HAP-1 (cell line): ENCODE measurements around the gene ZNRF3.

Source experiments
- DNase-seq, 2 experiments: peaks; one replicate each; pipeline ENCODE4 v3.0.0-alpha.2; 2016 to 2020; ENCODE audit warnings: low spot score in 2 of 2
- H3K27me3 ChIP-seq: fragments of 250-450 bp; sonication (Bioruptor Pico); 2 replicates; pipeline ENCODE4 v1.5.1; 2020; ENCODE audit warnings: low read depth, mild to moderate bottlenecking, moderate library complexity
- H3K36me3 ChIP-seq: fragments of 250-450 bp; sonication (Bioruptor Pico); replicated peaks from 2 replicates; pipeline ENCODE4 v1.5.1; 2020; ENCODE audit warnings: mild to moderate bottlenecking
- H3K4me1 ChIP-seq: fragments of 250-450 bp; sonication (Bioruptor Pico); 2 replicates; pipeline ENCODE4 v1.5.1; 2020; ENCODE audit warnings: mild to moderate bottlenecking
- H3K4me3 ChIP-seq: fragments of 250-450 bp; sonication (Bioruptor Pico); 2 replicates; pipeline ENCODE4 v1.5.1; 2020; ENCODE audit warnings: mild to moderate bottlenecking, moderate library complexity
- H3K9me3 ChIP-seq: fragments of 250-450 bp; sonication (Bioruptor Pico); 2 replicates; pipeline ENCODE4 v1.5.1; 2020; ENCODE audit warnings: mild to moderate bottlenecking, moderate library complexity
- in situ Hi-C: fragments of 300-500 bp; cut with MboI; formaldehyde crosslinking; loops from 3 replicates; pipeline ENCODE4 v1.14.3; 2020; ENCODE audit warnings: low sequenced_read_pairs, inconsistent platforms, mixed read lengths

Gene ZNRF3

DNA sequence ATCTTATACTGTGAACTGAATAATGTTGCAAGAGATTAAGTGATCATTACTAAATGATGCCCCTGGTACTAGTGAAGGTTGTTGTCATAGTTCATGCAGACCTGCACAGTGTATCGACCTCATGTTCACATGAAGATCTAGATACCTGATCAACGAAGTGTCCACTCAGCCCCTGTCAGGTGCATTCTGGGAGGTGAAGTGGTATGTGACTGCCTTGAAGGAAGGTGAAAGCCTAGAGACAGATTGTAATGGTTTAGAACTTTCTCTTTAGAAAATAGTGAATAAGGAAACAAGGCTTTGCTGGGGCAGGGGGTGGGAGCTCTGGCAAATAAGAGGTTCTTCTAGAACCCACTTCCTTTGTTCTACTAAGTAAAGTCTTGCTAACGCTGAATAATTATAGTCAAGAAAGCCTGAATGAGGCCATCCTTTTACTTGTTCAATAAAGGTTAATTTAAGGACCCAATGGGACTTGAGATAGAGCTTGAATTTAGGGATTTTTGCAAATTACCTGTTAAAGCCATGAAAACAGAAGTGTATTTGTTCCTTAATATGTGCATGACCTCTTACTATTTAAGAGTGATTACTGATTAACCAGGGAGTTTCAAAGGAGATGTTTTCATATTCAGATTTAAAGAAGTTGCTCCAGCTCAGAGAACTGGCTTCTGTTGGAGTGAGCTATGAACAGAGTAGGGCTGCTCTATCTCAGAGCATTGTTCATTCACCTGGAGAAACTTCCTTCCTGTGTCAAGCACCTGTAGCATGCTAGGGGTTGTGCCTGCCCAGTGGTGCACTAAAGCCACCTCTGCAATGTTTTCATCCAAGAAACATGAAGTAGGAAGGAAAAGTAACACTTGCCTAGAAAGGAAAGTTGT, 132.9 kb downstream of the ZNRF3 start:
- DNase-seq = no peak
- H3K9me3 ChIP-seq = no peaks in the 10 kb centered on the region
- in situ Hi-C loops = no loop called here
- peaks cover 4% of the 10 kb centered on the region; the same call in 1 of the 2 replicates for H3K36me3 ChIP-seq
- H3K27me3 ChIP-seq = no peaks in the 10 kb centered on the region
- peaks cover 8% of the 10 kb centered on the region for H3K4me1 ChIP-seq
- H3K4me3 ChIP-seq = no peak overlapping the region

DNA sequence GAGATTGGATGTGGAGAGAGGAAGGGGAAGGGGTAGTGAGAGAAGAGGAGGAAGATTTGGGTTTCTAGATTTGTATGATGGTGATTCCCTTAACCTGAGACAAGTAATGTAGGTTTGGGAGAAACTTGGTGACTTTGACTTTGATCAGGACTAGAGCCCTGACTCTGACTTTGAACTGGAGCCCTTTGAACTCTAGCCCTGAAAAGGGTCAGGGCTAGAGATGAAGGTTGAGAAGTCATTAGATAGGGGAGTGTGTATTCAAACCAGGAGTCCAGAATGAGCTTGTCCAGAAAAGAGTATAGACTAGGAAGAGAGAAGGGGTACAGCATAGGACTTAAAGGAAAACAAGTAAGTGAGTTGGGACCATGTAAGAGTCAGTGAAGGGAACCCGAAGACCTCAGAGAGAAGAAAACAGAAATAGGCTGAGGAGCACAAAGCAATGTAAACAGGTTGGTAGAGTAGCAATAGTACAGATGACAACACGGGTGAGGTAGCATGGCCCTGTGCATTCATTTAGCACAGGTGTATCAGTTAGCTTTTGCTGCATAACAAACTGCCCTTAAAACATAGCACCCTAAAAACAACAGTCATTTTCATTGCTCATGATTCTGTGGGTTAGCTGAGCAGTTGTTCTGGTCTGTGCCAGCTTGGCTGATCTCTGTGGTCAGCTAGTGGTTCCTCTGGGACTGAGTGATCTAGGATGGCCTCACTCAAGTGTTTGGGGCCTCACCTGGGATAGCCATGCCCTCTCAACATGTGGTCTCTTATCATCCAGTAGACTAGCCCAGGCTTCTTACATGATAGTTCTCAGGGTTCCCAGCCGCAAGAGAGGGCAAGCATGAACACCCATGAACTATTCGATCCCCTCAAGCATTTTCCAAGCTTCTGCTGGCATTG, 135.2 kb downstream of the ZNRF3 start:
- no peak for DNase-seq
- Histone ChIP-seq H3K4me3 (no peak overlapping the region), H3K9me3 (no peaks in the 10 kb centered on the region), H3K27me3 (no peaks in the 10 kb centered on the region), H3K36me3 (no peaks in the 10 kb centered on the region; the same call in 1 of the 2 replicates), H3K4me1 (peaks cover 8% of the 10 kb centered on the region)
- in situ Hi-C loops = no loop called here

DNA sequence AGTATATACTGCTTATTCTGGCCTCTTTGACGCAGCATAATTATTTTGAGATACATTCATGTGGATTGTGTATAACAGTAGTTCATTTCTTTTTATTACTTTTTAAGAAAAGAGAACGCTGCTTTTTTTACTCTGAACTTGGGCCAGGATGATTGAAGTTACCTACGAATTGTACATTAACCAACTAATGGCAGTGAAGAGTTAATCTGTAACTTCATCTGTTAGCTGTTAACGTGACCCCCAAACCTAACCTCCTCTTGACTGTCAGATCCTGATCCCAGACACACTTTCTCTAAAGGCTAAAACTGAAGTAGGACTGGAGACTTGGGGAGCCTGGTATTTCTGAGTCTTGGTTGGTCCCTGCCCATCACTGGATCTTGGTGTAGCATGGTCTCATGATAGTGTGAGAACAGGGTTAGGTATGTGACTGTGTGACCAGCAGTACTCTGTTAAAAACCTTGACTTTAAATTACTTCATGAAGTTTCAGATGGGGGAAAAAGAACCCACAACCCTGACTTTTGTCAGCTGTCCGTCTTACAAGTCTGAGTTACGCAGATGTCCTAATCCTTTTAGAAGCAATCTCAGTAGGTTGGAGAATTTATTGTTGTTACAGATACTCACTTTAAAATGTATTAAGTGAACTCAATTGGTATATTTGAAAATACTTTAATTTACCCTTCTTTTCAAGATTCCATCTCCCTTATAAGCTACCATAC, 138.9 kb downstream of the ZNRF3 start:
- DNase-seq = no peak
- Histone ChIP-seq H3K9me3 (no peaks in the 10 kb centered on the region), H3K4me3 (no peak overlapping the region), H3K36me3 (no peaks in the 10 kb centered on the region; the same call in none of the 2 replicates), H3K27me3 (no peaks in the 10 kb centered on the region), H3K4me1 (no peaks in the 10 kb centered on the region)
- in situ Hi-C loops = no loop called here

DNA sequence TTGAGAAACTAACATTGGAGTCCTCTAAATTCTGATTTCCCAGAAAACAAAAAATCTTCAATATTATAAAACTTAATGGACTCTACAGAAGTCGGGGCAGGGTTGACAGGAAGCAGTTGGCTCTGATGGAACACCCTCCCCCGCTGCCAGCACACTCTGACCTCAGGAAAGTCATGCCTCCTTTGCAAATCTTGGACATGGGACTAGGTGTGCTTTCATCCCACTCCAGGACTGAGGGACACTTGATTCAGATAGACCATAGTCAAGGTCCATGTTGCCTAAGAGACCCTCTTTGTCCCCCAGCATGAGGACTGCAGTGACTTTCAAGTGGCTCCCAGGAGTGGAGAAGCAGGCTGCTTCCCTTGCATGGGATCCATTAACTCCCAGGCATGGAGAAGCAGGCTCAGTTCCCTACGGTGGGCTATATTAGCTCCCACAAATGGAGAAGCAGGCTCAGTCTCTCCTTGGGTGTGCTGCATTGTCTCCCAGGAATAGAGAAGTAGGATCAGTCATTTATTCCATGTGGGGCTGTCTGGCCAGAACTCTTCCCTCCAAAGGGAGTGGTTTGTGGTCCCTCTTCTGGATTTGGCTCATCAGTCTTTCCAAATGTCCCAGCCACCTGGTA, 139.9 kb downstream of the ZNRF3 start:
- in situ Hi-C loops = no loop called here
- DNase-seq = no peak
- Histone ChIP-seq H3K27me3 (no peaks in the 10 kb centered on the region), H3K4me3 (no peak overlapping the region), H3K9me3 (no peaks in the 10 kb centered on the region), H3K36me3 (no peaks in the 10 kb centered on the region; the same call in none of the 2 replicates), H3K4me1 (no peaks in the 10 kb centered on the region)

DNA sequence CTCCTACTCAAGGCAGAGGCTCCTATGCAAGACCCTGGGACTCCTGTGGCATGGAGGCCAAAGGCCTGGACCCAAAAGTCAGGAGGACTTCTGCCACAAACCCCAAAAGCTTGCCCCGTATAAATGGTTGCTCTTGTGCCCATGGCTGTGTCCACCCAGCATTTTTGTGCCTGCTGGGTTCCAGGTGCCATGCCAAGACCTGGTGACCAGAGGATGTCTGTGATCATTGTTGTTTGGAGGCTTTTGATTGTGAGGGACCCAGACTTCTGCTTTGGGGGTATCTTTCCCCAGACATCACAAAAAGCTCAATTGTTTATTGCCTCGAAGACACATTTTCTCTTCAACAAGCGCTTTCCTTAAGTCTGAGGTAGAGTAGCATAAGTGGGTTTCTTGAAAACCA, 143.2 kb downstream of the ZNRF3 start:
- in situ Hi-C loops = loop anchor here (25.0 kb wide), 1 partner anchor 414 kb away; no protein-coding TSS in a partner anchor
- Histone ChIP-seq H3K9me3 (no peaks in the 10 kb centered on the region), H3K4me1 (no peaks in the 10 kb centered on the region), H3K27me3 (no peaks in the 10 kb centered on the region), H3K4me3 (no peak overlapping the region), H3K36me3 (no peaks in the 10 kb centered on the region; the same call in 1 of the 2 replicates)
- DNase-seq = no peak

DNA sequence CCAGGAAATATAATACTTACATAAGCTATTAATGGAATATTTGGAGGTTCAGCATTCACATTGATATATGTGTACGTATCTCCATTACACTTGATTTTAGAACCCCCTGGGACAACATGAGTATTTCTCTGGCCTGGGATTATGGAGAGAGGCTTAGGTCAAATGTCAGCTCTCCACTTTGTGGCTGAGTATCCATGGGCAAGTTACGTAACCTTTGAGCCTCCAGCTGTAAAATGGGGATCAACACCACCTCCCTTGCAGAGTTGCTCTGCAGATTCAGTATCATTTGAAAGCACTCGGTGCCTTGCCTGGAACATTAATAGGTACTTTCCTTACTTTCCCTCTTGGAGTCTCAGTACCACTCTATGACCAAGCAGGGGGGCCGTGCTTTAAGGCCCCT, 145.1 kb downstream of the ZNRF3 start:
- Histone ChIP-seq H3K36me3 (no peaks in the 10 kb centered on the region; the same call in 1 of the 2 replicates), H3K4me3 (no peak overlapping the region), H3K4me1 (no peaks in the 10 kb centered on the region), H3K27me3 (no peaks in the 10 kb centered on the region), H3K9me3 (no peaks in the 10 kb centered on the region)
- no peak for DNase-seq
- in situ Hi-C loops = loop anchor here (25.0 kb wide), 1 partner anchor 416 kb away; no protein-coding TSS in a partner anchor

DNA sequence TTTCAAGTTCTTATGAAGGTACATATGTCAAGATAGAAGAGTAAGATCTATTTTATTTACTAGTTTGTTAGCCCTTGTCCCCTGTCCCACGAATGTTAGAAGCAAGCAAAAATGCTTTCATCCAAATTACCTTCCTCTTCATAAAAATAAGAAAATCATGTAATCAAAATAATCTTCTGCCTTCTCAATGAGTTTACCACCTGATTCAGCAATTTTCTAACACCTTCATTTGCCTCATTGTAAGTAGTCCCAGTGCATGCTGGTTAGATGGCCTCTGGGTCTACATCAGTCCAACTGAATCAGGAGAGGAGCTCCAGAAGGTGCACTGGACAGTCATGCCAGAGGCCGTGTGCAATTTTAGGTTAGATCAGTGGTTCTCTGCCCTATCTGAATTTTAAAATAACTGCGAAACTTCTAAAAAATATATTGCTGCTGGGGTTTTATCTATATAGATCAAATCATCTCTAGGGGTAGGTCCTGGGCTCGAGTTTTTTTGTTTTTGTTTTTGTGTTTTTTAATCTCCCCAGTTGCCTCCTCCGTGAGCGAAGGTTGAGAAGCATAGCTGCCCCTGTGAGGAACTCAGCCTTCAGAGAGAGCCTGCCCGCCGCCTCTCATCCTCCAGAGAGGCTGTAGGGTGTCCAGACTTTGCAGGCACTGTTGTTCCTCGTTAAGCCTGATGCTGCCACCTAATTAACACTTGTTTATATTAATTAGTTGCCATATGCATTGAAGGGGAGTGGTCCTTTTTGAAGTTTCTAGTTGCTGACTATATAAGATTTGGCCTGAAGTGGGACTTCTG, 146.0 kb downstream of the ZNRF3 start:
- no peak overlapping the region for H3K4me3 ChIP-seq
- DNase-seq = no peak
- no peaks in the 10 kb centered on the region for H3K27me3 ChIP-seq
- H3K36me3 ChIP-seq = no peaks in the 10 kb centered on the region; the same call in 1 of the 2 replicates
- no peaks in the 10 kb centered on the region for H3K4me1 ChIP-seq
- no peaks in the 10 kb centered on the region for H3K9me3 ChIP-seq
- in situ Hi-C loops = loop anchor here (25.0 kb wide), 1 partner anchor 417 kb away; no protein-coding TSS in a partner anchor

DNA sequence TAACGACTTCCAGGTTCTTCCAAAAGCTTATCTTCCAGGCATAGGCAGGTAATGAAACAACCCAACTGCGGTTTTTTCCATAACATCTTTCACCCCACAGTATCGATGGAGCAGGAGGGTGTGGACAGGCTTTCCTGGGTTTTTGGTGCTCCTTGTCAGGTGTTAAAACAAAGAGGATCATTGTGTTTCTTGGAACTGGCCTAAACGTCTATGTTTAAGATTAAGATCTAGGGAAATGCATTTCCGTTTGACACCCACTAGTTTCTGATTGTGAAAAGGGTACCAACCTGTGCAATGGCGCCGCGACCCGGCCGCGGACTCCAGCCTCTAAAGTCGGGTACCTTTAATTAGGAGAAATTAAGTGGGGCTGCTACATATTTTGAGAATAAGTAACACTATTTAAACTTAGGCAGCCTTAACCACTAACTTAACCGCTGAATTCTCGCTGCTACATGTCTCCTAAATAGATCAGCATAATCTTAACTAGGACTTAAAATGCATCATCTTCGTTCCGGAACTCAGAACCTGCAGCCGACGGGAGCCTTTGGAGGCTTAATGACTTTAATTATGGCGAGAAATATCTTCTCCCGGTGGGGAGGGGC, 146.7 kb downstream of the ZNRF3 start:
- no peaks in the 10 kb centered on the region for H3K27me3 ChIP-seq
- DNase-seq = no peak
- H3K36me3 ChIP-seq = no peaks in the 10 kb centered on the region; the same call in 1 of the 2 replicates
- no peaks in the 10 kb centered on the region for H3K9me3 ChIP-seq
- H3K4me3 ChIP-seq = no peak overlapping the region
- in situ Hi-C loops = loop anchor here (25.0 kb wide), 1 partner anchor 418 kb away; no protein-coding TSS in a partner anchor
- H3K4me1 ChIP-seq = no peaks in the 10 kb centered on the region

DNA sequence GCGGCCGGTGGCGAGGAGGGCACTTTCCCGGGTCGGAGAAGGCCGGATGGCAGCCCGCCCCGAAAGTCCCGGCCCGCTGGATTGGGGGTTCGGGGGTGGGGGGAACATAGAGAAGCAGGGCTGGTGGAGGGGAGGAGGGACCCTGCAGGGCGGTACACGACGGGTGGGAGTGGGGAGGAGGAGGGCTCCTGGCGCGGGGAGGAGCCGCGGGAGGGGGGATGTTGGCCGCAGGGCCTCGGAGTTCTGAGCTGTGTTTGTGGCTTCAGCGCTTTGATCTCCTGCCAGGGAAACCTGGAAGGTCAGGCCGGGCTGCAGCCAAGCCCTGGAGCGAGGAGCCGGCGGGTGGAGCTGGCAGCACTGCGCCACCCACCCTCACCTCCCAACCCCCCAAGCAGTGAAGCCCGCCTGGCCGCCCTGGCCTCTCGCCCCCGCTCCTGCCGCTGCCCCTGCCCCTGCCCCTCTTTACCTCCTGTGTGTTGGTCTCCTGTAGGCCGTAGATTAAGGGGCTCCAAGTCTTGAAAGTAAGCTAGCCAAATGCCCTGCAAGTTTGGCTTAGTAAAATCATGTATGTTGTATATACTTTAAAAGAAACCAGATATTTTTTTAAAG, 147.3 kb downstream of the ZNRF3 start:
- DNase-seq = no peak
- Histone ChIP-seq H3K36me3 (no peaks in the 10 kb centered on the region; the same call in 1 of the 2 replicates), H3K27me3 (no peaks in the 10 kb centered on the region), H3K4me1 (no peaks in the 10 kb centered on the region), H3K9me3 (no peaks in the 10 kb centered on the region), H3K4me3 (no peak overlapping the region)
- in situ Hi-C loops = loop anchor here (25.0 kb wide), 1 partner anchor 418 kb away; no protein-coding TSS in a partner anchor

DNA sequence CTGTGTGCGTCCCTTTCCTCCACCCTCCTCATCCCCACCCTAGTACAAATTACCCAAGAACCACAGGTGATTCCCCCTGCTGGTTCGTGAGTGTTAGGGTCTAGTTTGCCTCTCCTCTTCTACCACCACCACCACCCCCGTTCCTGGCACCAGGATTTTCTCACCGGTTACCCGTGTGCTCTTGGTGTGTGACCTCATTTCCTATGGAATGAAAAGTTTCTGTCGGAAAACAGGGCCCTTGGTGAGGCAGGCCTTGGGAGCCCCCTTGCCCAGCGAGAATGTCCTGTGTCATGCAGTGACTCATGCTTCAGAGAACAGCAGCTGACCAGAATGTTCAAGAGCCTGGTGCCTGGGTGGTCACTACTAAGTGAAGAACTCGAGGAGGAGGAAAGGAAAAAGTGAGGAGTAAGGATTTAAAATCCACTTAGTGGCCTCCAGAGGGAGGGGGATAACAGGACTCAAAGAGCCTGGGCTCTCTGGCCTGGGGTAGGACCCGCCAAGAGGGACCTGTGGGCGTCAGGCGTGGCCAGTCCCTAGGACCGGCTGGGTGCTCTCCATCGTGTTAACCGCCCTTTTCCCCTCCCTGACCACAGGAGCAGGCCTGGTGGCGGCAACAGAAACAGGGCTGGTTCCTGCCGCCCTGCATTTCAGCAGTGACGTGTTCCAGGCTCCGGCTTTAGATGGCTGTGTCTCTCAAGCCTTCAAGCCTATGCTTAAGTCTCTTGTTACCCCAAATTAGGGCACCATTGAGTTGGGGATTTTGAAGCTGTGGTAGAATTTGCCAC, 148.0 kb downstream of the ZNRF3 start:
- Histone ChIP-seq H3K4me1 (no peaks in the 10 kb centered on the region), H3K27me3 (no peaks in the 10 kb centered on the region), H3K9me3 (no peaks in the 10 kb centered on the region), H3K4me3 (no peak overlapping the region), H3K36me3 (0 out of 2 replicates have a peak, but pooled peaks cover 2% of the 10 kb centered on the region)
- in situ Hi-C loops = loop anchor here (25.0 kb wide), 1 partner anchor 419 kb away; no protein-coding TSS in a partner anchor
- DNase-seq = no peak

DNA sequence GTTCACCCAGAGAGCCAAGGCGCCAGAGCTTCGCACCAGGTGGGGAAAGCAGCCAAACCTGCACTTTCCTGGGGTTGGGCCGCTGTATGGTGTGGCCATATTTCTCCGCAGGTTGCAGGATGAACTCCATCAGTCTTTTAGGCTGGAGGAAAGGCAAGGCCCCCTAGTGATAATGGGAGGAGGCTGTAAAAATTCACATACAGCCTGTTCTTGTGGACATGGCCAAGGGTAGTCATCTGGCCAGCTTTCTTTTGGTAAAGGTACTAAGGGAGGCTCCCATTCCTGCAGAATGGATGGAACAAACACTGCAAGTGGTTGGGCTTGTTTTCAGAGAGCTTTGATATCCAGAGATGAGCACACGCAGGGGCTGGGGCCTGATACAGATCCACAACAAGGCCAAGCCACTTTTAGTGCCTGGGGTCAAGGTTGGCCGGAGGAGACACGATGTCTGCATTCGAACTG, 148.7 kb downstream of the ZNRF3 start:
- Histone ChIP-seq H3K4me3 (no peak overlapping the region), H3K36me3 (0 out of 2 replicates have a peak, but pooled peaks cover 2% of the 10 kb centered on the region), H3K4me1 (no peaks in the 10 kb centered on the region), H3K9me3 (no peaks in the 10 kb centered on the region), H3K27me3 (no peaks in the 10 kb centered on the region)
- in situ Hi-C loops = loop anchor here (25.0 kb wide), 1 partner anchor 420 kb away; no protein-coding TSS in a partner anchor
- no peak for DNase-seq
